Limb (tissue), 2 donors: ENCODE results near the gene ADAT1.
A peak's percentile ranks its signal among the peaks of the same experiment; 100 is the strongest.
"Not testable (repeated sequence)": the region's sequence is repeated elsewhere in the genome, so short reads cannot be mapped to it uniquely, and the experiment has no call there.

Source experiments
- DNase-seq, 2 donors: peaks; one replicate each; pipeline ENCODE4 v3.0.0-alpha.2; 2016; ENCODE audit errors: extremely low spot score in 2 of 2

ADAT1 gene

GRCh38 chr16:75620326-75621169 is 2.5 kb downstream of the ADAT1 start:
- DNase-seq, result no peak

DNA sequence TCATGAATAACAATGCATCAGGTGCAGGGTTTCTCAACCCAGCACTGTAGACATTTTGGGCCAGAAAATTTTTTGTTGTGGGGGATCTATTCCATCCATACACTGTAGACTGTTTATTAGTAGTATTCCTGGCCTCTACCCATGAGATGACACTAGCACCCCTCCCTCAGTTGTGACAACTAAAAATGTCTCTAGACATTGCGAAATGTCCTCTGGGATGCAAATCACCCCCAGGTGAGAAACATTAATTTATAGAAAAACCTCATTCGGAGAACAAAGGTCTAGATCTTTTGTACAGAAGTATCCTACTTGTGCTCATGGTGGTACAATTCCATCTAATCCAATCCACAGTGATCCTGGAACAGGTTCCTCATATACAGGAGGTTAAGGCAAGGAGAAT is 4.3 kb downstream of the ADAT1 start:
- DNase-seq, result no peak

DNA sequence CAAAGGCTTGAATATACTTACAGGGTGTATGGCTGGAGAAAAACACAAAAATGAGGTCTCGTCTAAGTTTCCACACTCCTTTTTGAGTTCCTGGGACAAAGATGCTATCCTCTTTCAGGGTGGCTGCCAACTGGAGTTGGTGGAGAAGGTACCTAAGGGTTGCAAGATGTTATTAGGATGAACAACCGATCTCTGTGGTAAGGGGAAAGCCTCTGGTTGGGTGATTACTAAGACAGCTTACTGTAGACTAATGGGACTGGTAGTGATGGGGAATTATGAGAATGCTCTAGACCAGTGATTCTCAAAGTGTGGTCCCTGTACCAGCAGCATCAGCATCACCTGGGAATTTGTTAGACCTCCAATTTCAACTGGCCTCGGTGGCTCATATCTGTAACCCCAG is 6.0 kb downstream of the ADAT1 start:
- DNase-seq, result no peak

GRCh38 chr16:75616521-75617010 is 6.5 kb downstream of the ADAT1 start:
- no peak for DNase-seq

GRCh38 chr16:75615619-75616018 is 7.5 kb downstream of the ADAT1 start:
- no peak for DNase-seq

DNA sequence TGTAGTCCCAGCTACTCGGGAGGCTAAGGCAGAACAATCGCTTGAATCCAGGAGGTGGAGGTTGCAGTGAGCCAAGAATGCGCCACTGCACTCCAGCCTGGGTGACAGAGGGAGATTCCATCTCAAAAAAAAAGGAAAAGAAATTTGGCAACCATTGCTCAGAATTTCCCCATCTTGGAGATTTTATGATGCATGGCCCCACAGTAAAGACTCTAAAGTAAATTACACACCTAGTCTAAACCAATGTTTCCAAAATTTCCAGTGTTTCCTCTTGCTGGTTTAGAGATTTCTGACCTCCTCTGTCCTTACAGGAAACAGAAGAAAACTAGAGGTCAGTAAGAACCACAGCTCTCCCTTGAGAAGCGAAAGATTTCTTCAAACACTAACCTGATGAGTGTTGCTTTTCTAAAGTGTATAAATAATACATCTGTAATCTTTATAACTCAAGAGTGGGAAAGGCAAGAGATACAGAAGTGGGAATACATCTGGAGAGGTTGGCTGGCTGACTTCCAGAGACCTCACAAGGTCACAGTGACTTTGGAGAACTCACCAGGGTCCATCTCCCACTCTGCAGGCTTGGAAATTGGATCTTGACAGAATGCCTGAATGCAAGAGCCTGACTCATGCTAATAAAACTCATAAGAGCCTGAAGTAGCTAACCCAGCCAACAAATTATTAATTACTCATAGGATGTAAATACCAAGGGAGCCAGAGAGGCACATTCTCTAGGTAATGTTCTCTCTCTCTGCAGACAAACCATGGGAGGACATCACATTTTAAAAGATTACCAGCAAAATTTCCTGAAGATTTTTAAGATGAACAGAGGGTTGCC is 8.8 kb downstream of the ADAT1 start:
- DNase-seq, result no peak

GRCh38 chr16:75606507-75606906 is 16.6 kb downstream of the ADAT1 start:
- DNase-seq, result no peak

GRCh38 chr16:75603241-75603640 is 19.8 kb downstream of the ADAT1 start:
- DNase-seq, result no peak

- no peak for DNase-seq
Measured at GRCh38 chr16:75599452-75600277, 23.4 kb downstream of the ADAT1 start.

- no peak for DNase-seq
Measured at GRCh38 chr16:75593825-75594820, 29.0 kb downstream of the ADAT1 start.

DNA sequence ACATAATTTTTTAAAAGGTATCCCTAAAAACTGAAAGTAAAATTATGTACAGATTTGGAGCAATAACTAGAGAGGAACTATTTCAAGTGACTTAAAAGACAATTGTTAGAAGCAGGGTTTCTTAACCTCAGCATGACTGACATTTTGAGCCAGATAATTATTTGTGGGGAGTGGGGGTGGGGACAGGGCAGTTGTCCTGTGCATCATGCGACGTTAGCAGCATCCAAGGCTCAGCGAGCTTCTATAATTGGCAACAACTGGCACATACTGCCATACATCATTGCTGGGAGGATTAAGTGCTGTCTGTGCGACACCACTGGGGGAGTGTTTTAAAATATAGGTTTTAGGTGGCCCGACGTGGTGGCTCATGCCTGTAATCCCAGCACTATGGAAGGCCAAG is 29.8 kb downstream of the ADAT1 start:
- DNase-seq, result no peak

GRCh38 chr16:75591927-75592326 is 31.2 kb downstream of the ADAT1 start:
- DNase-seq, result not testable (repeated sequence)

GRCh38 chr16:75590920-75591843 is 31.9 kb downstream of the ADAT1 start:
- peak; percentile 82 to 94 for DNase-seq

- peak in 1 of 2 donors; percentile 57 for DNase-seq
Measured at GRCh38 chr16:75589306-75589705, 33.8 kb downstream of the ADAT1 start.

GRCh38 chr16:75588716-75589115 is 34.4 kb downstream of the ADAT1 start:
- no peak for DNase-seq

GRCh38 chr16:75584108-75584507 is 39.0 kb downstream of the ADAT1 start:
- no peak for DNase-seq

- no peak for DNase-seq
Measured at GRCh38 chr16:75579281-75579834, 43.7 kb downstream of the ADAT1 start.

DNA sequence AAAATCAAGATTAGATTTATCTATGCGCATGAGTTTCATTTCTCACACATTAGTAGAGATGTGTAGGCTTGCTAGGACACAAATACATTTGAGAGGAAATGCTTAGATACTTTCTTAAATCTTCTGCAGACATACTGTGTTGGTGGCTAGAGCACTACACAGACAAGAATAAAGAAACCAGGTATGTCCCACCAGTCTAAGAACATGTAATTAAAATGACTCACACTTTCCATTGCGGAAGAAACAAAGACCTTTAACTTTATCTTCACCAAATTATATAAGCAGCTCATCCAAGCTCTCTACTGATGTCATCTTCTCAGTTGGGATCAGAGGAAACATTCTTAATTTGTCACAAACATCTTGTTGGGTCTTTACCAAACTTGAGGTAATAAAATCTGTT is 44.4 kb downstream of the ADAT1 start:
- DNase-seq, result no peak

DNA sequence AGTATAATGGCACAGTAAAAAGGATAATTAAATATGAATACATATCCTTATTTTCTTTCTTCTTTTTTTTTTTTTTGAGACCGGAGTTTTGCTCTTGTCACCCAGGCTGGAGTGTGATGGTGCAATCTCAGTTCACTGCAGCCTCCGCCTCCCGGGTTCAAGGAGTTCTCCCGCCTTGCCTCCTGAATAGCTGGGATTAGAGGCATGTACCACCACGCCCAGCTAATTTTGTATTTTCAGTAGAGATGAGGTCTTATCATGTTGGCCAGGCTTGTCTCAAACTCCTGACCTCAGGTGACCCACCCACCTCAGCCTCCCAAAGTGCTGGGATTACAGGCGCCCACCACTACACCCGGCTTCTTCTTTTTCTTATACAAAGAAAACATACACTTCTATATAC is 44.9 kb downstream of the ADAT1 start:
- no peak for DNase-seq
